SK-N-SH (cell line): ENCODE measurements around the gene BCL7C.

Experiments used
- CHD2 ChIP-seq: fragments of 150-350 bp; IDR thresholded peaks from 2 replicates; pipeline ENCODE4 v1.6.1; 2018; ENCODE audit warnings: low read length; ENCODE audit not compliant: partially characterized antibody
- EZH2phosphoT487 ChIP-seq: fragments of 200-600 bp; sonication (generic); IDR thresholded peaks from 2 replicates; pipeline ENCODE4 v1.6.1; 2017; ENCODE audit warnings: low read depth, mixed run types, mild to moderate bottlenecking, antibody characterized with exemption, moderate library complexity, borderline replicate concordance
- GABPA ChIP-seq: IDR thresholded peaks from 2 replicates; pipeline ENCODE4 v1.4.0; 2012; ENCODE audit warnings: low read depth, mild to moderate bottlenecking
- POLR2AphosphoS5 ChIP-seq: IDR thresholded peaks from 2 replicates; pipeline ENCODE4 v1.6.1; 2012; ENCODE audit warnings: low read depth, low read length
- TAF1 ChIP-seq: IDR thresholded peaks from 2 replicates; pipeline ENCODE4 v1.6.1; 2012; ENCODE audit warnings: low read depth, mild to moderate bottlenecking, low read length, moderate library complexity, borderline replicate concordance
- TF ChIP-seq, protein P1 (sequence below): fragments of 200-600 bp; sonication (generic); IDR thresholded peaks from 2 replicates; pipeline ENCODE4 v1.6.1; 2017; ENCODE audit warnings: antibody characterized with exemption, mild to moderate bottlenecking, moderate library complexity
- TF ChIP-seq, protein P2 (sequence below): IDR thresholded peaks from 2 replicates; pipeline ENCODE4 v1.4.0; 2012; ENCODE audit warnings: low read depth

DNA sequence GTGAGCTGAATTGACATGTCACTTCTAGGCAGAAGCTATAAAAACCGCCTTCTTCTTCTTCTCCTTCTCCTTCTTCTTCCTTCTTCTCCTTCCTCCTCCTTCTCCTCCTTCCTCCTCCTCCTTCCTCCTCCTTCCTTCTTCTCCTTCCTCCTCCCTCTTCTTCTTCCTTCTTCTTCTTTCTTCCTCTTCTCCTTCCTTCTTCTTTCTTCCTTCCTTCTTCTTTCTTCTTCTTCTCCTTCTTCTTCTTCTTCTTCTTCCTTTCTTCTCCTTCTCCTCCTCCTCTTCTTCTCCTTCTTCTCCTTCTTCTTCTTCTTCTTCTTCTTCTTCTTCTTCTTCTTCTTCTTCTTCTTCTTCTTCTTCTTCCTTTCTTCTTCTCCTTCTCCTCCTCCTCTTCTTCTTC, 24.7 kb upstream of the BCL7C start:
- TF ChIP-seq POLR2AphosphoS5 (no peak), CHD2 (no peak), EZH2phosphoT487 (no peak), TAF1 (no peak), GABPA (no peak)
- TF ChIP-seq, protein P1, sequence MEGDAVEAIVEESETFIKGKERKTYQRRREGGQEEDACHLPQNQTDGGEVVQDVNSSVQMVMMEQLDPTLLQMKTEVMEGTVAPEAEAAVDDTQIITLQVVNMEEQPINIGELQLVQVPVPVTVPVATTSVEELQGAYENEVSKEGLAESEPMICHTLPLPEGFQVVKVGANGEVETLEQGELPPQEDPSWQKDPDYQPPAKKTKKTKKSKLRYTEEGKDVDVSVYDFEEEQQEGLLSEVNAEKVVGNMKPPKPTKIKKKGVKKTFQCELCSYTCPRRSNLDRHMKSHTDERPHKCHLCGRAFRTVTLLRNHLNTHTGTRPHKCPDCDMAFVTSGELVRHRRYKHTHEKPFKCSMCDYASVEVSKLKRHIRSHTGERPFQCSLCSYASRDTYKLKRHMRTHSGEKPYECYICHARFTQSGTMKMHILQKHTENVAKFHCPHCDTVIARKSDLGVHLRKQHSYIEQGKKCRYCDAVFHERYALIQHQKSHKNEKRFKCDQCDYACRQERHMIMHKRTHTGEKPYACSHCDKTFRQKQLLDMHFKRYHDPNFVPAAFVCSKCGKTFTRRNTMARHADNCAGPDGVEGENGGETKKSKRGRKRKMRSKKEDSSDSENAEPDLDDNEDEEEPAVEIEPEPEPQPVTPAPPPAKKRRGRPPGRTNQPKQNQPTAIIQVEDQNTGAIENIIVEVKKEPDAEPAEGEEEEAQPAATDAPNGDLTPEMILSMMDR: no peak
- TF ChIP-seq, protein P2, sequence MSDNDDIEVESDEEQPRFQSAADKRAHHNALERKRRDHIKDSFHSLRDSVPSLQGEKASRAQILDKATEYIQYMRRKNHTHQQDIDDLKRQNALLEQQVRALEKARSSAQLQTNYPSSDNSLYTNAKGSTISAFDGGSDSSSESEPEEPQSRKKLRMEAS: no peak
